Head of caudate nucleus (tissue), 42 donors: ENCODE results near the gene TIMELESS.

Source experiments
- DNase-seq, 42 donors: peaks; one replicate each; pipeline versions ENCODE4 v3.0.0 to v3.0.0-alpha.2; 2020 to 2021; ENCODE audit warnings: mixed read lengths in 7 of 42
- intact Hi-C: fragments of 100-400 bp; cut with DNase I; formaldehyde crosslinking; loops from one replicate; pipeline ENCODE4 v1.15.0; 2022

Gene TIMELESS

DNA sequence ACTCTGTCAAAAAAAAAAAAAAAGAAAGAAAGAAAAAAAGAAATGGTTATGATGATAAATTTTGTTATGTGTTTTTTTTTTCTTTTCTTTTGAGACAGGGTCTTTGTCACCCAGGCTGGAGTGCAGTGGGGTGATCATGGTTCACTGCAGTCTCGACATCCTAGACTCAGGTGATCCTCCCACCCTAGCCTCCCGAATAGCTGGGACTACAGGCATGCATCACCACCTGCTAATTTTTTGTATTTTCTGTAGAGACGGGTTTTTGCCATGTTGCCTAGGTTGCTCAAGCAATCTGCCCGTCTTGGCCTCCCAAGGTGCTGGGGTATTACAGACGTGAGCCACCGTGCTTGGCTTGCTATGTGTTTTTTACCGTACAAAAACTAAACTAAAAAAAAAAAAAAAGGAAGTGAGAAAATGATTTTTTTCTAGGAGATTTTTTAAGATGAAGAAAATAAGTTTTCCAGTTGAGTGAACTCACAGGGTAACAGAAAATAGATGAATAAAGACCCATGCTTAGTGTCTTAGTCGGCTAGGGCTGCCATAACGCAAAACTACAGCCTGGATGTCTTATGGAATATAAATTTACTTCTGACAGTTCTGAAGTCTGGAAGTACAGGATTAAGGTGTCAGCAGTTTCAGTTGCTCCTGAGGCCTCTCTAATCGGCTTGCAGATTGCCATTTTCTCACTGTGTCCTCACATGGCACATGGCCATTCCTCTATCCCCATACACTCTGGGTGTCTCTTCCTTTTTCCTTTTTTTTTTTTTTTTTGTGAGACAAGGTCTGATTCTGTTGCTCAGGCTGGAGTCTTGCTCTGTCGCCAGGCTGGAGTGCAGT, 73.4 kb downstream of the TIMELESS start:
- peak in 1 of 42 donors; percentile 34 for DNase-seq
- intact Hi-C loops, result no loop called here

DNA sequence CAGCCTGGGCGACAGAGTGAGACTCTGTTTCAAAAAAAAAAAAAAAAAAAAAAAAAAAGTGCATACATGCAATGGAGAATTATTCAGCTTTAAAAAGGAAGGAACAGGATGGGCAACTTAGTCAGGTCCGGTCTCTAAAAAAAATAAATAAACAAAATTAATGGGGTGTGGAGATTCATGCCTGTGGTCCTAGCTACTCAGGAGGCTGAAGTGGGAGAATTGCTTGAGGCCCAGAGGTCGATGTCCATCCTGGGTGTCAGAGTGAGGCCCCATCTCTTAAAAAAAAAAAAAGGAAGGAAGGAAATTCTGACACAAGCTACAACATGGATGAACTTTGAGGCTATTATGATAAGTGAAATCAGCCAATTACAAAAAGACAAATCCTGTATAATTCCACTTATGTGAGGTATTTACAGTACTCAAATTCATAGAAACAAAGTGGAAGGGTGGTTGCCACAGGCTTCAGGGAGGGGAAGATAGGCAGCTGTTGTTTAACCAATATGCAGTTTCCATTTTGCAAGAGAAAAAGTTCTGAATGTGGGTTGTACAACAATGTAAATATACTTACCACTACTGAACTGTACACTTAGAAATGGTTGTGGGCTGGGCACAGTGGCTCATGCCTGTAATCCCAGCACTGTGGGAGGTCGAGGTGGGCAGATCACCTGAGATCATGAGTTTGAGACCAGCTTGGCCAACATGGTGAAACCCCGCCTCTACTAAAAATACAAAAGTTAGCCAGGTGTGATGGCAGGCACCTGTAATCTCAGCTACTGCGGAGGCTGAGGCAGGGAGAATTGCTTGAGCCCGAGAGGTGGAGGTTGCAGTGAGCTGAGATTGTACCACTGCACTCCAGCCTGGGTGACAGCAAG, 74.3 kb downstream of the TIMELESS start:
- intact Hi-C loops, result no loop called here
- peak in 1 of 42 donors; percentile 13 for DNase-seq

DNA sequence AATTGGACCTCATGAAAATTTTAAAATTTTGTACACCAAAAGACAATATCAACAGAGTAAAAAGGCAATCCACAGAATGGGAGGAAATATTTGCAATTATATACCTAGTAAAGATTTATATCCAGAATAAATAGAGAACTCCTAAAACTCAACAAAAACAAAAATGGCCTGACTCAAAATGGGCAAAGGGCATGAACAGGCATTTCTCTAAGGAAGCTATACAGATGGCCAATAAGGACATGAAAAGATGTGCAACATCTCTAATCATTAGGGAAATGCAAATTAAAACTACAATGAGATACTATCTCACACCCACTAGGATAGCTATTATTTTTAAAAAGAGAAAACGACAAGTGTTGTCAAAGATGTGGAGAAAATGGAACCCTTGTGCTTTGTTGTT, 75.7 kb downstream of the TIMELESS start:
- no peak for DNase-seq
- intact Hi-C loops, result no loop called here

DNA sequence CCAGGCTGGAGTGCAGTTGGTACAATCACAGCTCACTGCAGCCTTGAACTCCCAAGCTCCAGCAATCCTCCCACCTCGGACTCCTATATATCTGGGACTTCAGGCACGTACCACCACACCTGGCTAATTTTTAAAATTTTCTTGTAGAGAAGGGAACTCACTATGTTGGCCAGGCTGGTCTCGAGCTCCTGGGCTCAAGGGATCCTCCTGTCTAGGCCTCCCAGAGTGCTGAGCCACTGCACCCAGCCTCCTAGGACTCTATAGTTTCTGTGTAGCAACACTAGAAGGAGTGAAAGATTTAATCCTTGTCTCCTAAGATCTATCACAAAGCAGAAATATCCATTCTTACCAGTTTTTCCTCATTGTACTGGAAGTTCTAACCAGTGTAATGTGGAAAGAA, 82.3 kb downstream of the TIMELESS start:
- intact Hi-C loops, result no loop called here
- DNase-seq, result no peak
